Measurements from ENCODE around the gene SPINT4.

Gene SPINT4

DNA sequence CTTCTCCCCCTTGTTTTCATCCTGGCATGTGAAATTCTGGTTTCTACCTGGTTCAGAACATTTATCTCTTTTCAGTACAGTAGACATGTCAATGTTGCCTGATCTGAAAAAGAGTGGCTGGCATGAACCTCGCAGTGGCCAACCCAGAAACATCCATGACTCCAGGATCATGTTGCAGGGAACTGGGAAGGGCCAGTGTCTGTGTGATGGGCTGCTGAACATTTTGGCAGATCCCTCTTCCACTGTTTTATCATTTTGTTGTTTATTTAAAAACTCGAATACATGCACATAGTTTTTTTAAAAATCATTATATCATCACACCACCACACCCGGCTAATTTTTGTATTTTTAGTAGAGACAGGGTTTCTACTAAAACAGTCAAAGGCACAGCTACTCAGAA lies 50.5 kb downstream of the SPINT4 start:
- TF ChIP-seq TAF1 (IDR thresholded peaks at IDR 0.05; ENCODE audit: borderline replicate concordance, insufficient read depth, low read length) (no peak), POLR2AphosphoS5 (IDR thresholded peaks at IDR 0.05; ENCODE audit: low read depth, low read length) (no peak)

DNA sequence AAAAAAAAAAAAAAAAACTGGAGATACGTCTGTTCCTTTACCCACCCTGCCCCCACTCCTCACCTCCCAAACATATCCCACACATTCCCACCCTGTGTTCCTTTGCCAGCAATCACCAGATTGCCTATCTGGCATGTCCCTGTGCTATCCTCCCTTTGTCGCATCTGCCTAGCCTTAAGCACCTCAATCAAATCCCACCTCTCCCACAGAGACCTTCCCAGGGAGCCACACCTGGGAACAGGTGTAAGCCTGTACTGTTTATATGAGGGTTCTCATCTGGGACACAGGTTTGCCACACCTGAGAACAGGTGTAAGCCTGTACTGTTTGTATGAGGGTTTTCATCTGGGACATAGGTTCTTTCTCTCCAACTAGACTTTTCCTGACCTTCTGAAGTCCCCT lies 52.8 kb downstream of the SPINT4 start:
- TF ChIP-seq POLR2AphosphoS5 (IDR thresholded peaks at IDR 0.05; ENCODE audit: low read depth, low read length), result no peak
- no peak for TF ChIP-seq FOXP2 (optimal IDR thresholded peaks at IDR 0.05; ENCODE audit: borderline replicate concordance, extremely low read depth, extremely low read length, insufficient read depth)
- TF ChIP-seq TAF1 (IDR thresholded peaks at IDR 0.05; ENCODE audit: borderline replicate concordance, insufficient read depth, low read length), result no peak
- no peak for TF ChIP-seq SIN3A (IDR thresholded peaks at IDR 0.05; ENCODE audit: borderline replicate concordance, insufficient read depth, low read length)
- TF ChIP-seq, protein P1, sequence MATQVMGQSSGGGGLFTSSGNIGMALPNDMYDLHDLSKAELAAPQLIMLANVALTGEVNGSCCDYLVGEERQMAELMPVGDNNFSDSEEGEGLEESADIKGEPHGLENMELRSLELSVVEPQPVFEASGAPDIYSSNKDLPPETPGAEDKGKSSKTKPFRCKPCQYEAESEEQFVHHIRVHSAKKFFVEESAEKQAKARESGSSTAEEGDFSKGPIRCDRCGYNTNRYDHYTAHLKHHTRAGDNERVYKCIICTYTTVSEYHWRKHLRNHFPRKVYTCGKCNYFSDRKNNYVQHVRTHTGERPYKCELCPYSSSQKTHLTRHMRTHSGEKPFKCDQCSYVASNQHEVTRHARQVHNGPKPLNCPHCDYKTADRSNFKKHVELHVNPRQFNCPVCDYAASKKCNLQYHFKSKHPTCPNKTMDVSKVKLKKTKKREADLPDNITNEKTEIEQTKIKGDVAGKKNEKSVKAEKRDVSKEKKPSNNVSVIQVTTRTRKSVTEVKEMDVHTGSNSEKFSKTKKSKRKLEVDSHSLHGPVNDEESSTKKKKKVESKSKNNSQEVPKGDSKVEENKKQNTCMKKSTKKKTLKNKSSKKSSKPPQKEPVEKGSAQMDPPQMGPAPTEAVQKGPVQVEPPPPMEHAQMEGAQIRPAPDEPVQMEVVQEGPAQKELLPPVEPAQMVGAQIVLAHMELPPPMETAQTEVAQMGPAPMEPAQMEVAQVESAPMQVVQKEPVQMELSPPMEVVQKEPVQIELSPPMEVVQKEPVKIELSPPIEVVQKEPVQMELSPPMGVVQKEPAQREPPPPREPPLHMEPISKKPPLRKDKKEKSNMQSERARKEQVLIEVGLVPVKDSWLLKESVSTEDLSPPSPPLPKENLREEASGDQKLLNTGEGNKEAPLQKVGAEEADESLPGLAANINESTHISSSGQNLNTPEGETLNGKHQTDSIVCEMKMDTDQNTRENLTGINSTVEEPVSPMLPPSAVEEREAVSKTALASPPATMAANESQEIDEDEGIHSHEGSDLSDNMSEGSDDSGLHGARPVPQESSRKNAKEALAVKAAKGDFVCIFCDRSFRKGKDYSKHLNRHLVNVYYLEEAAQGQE (IDR thresholded peaks at IDR 0.05; ENCODE audit: insufficient read depth in 1 of 2, low read depth in 2 of 2, low read length in 2 of 2), result no peak

DNA sequence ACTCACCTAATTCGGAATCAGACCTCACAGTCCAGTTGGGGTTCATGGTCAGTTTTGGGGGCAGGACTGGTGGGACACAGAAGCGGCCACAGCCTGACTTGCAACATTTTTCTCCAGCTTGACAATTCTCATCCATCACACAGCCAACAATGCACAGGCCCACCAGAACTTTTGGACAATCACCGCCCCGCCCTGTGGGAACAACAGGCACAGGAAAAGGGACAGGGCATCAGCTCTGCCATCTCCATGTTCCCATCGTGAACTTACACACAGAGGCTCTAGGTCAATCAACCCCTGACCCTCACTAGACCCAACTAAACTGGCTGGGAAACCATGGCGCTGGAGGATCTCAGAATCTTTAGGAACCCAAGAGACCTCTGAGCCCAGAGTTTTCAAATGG lies 53.3 kb downstream of the SPINT4 start:
- TF ChIP-seq SIN3A (IDR thresholded peaks at IDR 0.05; ENCODE audit: borderline replicate concordance, insufficient read depth, low read length), result no peak
- TF ChIP-seq, protein P1 (IDR thresholded peaks at IDR 0.05; ENCODE audit: insufficient read depth in 1 of 2, low read depth in 2 of 2, low read length in 2 of 2), result no peak
- TF ChIP-seq FOXP2 (optimal IDR thresholded peaks at IDR 0.05; ENCODE audit: borderline replicate concordance, extremely low read depth, extremely low read length, insufficient read depth), result no peak
- TF ChIP-seq POLR2AphosphoS5 (IDR thresholded peaks at IDR 0.05; ENCODE audit: low read depth, low read length), result no peak
- TF ChIP-seq TAF1 (IDR thresholded peaks at IDR 0.05; ENCODE audit: borderline replicate concordance, insufficient read depth, low read length), result no peak
